Measurements from ENCODE around the gene KLC4. TPM values are rescaled to one million over a fixed set of nuclear protein-coding genes. Genes with fewer than 3 reads are reported as not detected.

KLC4 gene
- total and polyA plus RNA-seq, 9 of the 15 experiments (the other 6 are each of a cell fraction or from before 2014, with no cell fraction given) = 1.7 to 16.2 (median 7.7) TPM

GRCh38 chr6:43053545-43054205 lies 5.8 kb upstream of the KLC4 start, which contains the start of gene CUL7 (continued):
- no peak for TF ChIP-seq ATF2 (CRISPR knock-in tag; IDR thresholded peaks at IDR 0.05)
- peak; percentile 68; the same call in 1 of the 2 replicates for TF ChIP-seq E2F5 (CRISPR knock-in tag; IDR thresholded peaks at IDR 0.05)
- TF ChIP-seq CREB1 (IDR thresholded peaks at IDR 0.05) = peak; percentile 71
- peak; percentile 47; the same call in 1 of the 2 replicates for TF ChIP-seq CREB1 (CRISPR knock-in tag; IDR thresholded peaks at IDR 0.05)
- TF ChIP-seq CEBPB (tag; IDR thresholded peaks at IDR 0.05) = no peak
- peak; percentile 91; the same call in 1 of the 2 replicates for TF ChIP-seq ATF6 (CRISPR knock-in tag; IDR thresholded peaks at IDR 0.05)
- peak; percentile 92 for TF ChIP-seq ZNF445 (CRISPR knock-in tag; IDR thresholded peaks at IDR 0.05; ENCODE audit: low read depth)
- no peak for TF ChIP-seq STAG1 (CRISPR knock-in tag; IDR thresholded peaks at IDR 0.05; ENCODE audit: borderline replicate concordance)
- TF ChIP-seq EP300 (IDR thresholded peaks at IDR 0.05; ENCODE audit: low read length) = peak; percentile 69
- peak; percentile 88 for TF ChIP-seq CXXC5 (CRISPR knock-in tag; IDR thresholded peaks at IDR 0.05)
- no peak for TF ChIP-seq SFPQ (IDR thresholded peaks at IDR 0.05; ENCODE audit: low read depth, low read length)
- TF ChIP-seq RBM34 (IDR thresholded peaks at IDR 0.05; ENCODE audit: borderline replicate concordance, insufficient read depth, low read length) = no peak
- TF ChIP-seq RBM25 (IDR thresholded peaks at IDR 0.05; ENCODE audit: low read depth, low read length, severe bottlenecking) = no peak
- TF ChIP-seq USF1 (CRISPR knock-in tag; IDR thresholded peaks at IDR 0.05) = no peak
- TF ChIP-seq KLF6 (CRISPR knock-in tag; IDR thresholded peaks at IDR 0.05; ENCODE audit: borderline replicate concordance) = peak; percentile 95
- peak; percentile 82; the same call in 1 of the 2 replicates for TF ChIP-seq TARDBP (IDR thresholded peaks at IDR 0.05)
- TF ChIP-seq ZBTB5 (IDR thresholded peaks at IDR 0.05) = peak; percentile 92
- peak; percentile 35; the same call in 1 of the 2 replicates for TF ChIP-seq ZNF384 (IDR thresholded peaks at IDR 0.05; ENCODE audit: low read depth, low read length)
